Prostate gland (tissue), 2 donors: Measurements from ENCODE around the gene MRPL51. TPM values are rescaled to one million over a fixed set of nuclear protein-coding genes. Genes with fewer than 3 reads are reported as not detected.
"Not testable (repeated sequence)": the region's sequence is repeated elsewhere in the genome, so short reads cannot be mapped to it uniquely, and the experiment has no call there.

Source experiments
- DNase-seq: peaks from one replicate; pipeline ENCODE4 v3.0.0-alpha.2; 2019; ENCODE audit warnings: low spot score
- H3K27ac ChIP-seq, 2 donors: fragments of 200-600 bp; sonication (generic); 2 replicates each; pipeline ENCODE4 v1.5.1; 2017 to 2019
- H3K27me3 ChIP-seq: fragments of 200-600 bp; sonication (generic); replicated peaks from 2 replicates; pipeline ENCODE4 v1.5.1; 2019; ENCODE audit not compliant: insufficient read depth
- H3K36me3 ChIP-seq, 2 donors: fragments of 200-600 bp; sonication (generic); 1 replicate in 1 of 2; 2 replicates in 1 of 2; pipeline versions ENCODE4 v1.5.1 to v1.8.1; 2017 to 2019
- H3K4me1 ChIP-seq: fragments of 200-600 bp; sonication (generic); replicated peaks from 2 replicates; pipeline ENCODE4 v1.5.1; 2019
- H3K4me3 ChIP-seq, 2 donors: fragments of 200-600 bp; sonication (generic); 2 replicates each; pipeline ENCODE4 v1.5.1; 2017 to 2019
- H3K9me3 ChIP-seq: fragments of 200-600 bp; sonication (generic); 2 replicates; pipeline ENCODE4 v1.5.1; 2017
- POLR2A ChIP-seq: fragments of 450-650 bp; IDR thresholded peaks from one replicate; pipeline ENCODE4 v1.6.1; 2016; ENCODE audit warnings: antibody characterized with exemption, mild to moderate bottlenecking
- POLR2AphosphoS5 ChIP-seq: sonication (generic); formaldehyde crosslinking; IDR thresholded peaks from one replicate; pipeline ENCODE4 v1.6.1; 2017; ENCODE audit warnings: antibody characterized with exemption
- WGBS: methylation state at CpG from one replicate; pipeline ENCODE4 v1.1.5; 2018; 5-methylcytosine and 5-hydroxymethylcytosine counted together
- intact Hi-C: fragments of 100-400 bp; cut with DNase I; formaldehyde crosslinking; loops from one replicate; pipeline ENCODE4 v1.14.2; 2022
- total RNA-seq, 2 donors: library from RNA; depleted of rRNA; stranded (reverse); fragments of >200 nt; gene quantifications; one replicate each; pipeline ENCODE4 v1.1.0, GENCODE V29; 2016
- TF ChIP-seq, protein P1 (sequence below), 4 experiments: fragments of 200-600 bp in 2 of 4; fragments of 450-650 bp in 2 of 4; sonication (generic) in 2 of 4; IDR thresholded peaks; 1 replicate in 3 of 4; 2 replicates in 1 of 4; pipeline ENCODE4 v1.5.1; 2016 to 2019; ENCODE audit warnings: antibody characterized with exemption in 4 of 4, mild to moderate bottlenecking in 2 of 4, moderate library complexity in 2 of 4

Gene MRPL51
- total RNA-seq, 2 donors from 2014 or later: 70.3 to 80.2 TPM

- Histone ChIP-seq H3K27me3 (no peaks in the 10 kb centered on the region), H3K4me3 (no peak overlapping the region), H3K4me1 (no peaks in the 10 kb centered on the region), H3K9me3 (no peaks in the 10 kb centered on the region), H3K27ac (no peak overlapping the region), H3K36me3 (peaks cover 10 to 30% of the 10 kb centered on the region in 2 donors)
- no peak for DNase-seq
- TF ChIP-seq POLR2AphosphoS5 (no peak), POLR2A (no peak)
- TF ChIP-seq, protein P1, sequence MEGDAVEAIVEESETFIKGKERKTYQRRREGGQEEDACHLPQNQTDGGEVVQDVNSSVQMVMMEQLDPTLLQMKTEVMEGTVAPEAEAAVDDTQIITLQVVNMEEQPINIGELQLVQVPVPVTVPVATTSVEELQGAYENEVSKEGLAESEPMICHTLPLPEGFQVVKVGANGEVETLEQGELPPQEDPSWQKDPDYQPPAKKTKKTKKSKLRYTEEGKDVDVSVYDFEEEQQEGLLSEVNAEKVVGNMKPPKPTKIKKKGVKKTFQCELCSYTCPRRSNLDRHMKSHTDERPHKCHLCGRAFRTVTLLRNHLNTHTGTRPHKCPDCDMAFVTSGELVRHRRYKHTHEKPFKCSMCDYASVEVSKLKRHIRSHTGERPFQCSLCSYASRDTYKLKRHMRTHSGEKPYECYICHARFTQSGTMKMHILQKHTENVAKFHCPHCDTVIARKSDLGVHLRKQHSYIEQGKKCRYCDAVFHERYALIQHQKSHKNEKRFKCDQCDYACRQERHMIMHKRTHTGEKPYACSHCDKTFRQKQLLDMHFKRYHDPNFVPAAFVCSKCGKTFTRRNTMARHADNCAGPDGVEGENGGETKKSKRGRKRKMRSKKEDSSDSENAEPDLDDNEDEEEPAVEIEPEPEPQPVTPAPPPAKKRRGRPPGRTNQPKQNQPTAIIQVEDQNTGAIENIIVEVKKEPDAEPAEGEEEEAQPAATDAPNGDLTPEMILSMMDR (IDR thresholded peaks at IDR 0.05): no peak
- intact Hi-C loops: no loop called here
- 86% methylated on average over 10 of the region's 10 CpGs for WGBS
These were observed 29.1 kb upstream of the MRPL51 start for GRCh38 chr12:6522193-6522592.

- intact Hi-C loops: no loop called here
These were observed 27.1 kb upstream of the MRPL51 start for GRCh38 chr12:6520186-6520585.

DNA sequence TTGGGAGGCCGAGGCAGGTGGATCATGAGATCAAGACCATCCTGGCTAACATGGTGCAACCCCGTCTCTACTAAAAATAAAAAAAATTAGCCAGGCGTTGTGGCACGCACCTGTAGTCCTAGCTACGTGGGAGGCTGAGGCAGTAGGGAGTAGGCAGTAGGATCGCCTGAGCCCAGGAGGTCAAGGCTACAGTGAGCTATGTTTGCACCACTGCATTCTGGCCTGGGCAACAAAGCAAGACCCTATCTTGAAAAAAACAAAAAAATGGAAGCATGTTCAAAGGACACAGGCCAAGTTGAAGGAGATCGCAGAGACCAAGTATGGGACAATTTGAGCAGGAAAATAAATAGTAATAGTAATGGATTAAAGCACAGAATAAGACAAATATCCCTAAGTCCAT, 15.0 kb upstream of the MRPL51 start:
- no peaks in the 10 kb centered on the region for H3K36me3 ChIP-seq
- no peak overlapping the region for H3K27ac ChIP-seq
- no peak overlapping the region for H3K4me3 ChIP-seq
- DNase-seq: no peak
- intact Hi-C loops: no loop called here
- H3K4me1 ChIP-seq: no peaks in the 10 kb centered on the region
- TF ChIP-seq, protein P1 (IDR thresholded peaks at IDR 0.05): no peak
- no peak for TF ChIP-seq POLR2AphosphoS5
- TF ChIP-seq POLR2A: no peak
- WGBS: 76% methylated on average over 7 of the region's 7 CpGs
- H3K27me3 ChIP-seq: no peaks in the 10 kb centered on the region
- no peaks in the 10 kb centered on the region for H3K9me3 ChIP-seq

More at GRCh38 chr12:6520186-6520585, 27.1 kb upstream of the MRPL51 start:
- Histone ChIP-seq H3K4me1 (no peaks in the 10 kb centered on the region), H3K4me3 (no peak overlapping the region), H3K27ac (no peak overlapping the region), H3K27me3 (no peaks in the 10 kb centered on the region), H3K36me3 (peaks cover 7 to 30% of the 10 kb centered on the region in 2 donors), H3K9me3 (no peaks in the 10 kb centered on the region)
- TF ChIP-seq POLR2AphosphoS5: no peak
- no peak for TF ChIP-seq POLR2A
- TF ChIP-seq, protein P1 (IDR thresholded peaks at IDR 0.05): no peak
- WGBS: 82% methylated on average over 3 of the region's 3 CpGs
- no peak for DNase-seq

DNA sequence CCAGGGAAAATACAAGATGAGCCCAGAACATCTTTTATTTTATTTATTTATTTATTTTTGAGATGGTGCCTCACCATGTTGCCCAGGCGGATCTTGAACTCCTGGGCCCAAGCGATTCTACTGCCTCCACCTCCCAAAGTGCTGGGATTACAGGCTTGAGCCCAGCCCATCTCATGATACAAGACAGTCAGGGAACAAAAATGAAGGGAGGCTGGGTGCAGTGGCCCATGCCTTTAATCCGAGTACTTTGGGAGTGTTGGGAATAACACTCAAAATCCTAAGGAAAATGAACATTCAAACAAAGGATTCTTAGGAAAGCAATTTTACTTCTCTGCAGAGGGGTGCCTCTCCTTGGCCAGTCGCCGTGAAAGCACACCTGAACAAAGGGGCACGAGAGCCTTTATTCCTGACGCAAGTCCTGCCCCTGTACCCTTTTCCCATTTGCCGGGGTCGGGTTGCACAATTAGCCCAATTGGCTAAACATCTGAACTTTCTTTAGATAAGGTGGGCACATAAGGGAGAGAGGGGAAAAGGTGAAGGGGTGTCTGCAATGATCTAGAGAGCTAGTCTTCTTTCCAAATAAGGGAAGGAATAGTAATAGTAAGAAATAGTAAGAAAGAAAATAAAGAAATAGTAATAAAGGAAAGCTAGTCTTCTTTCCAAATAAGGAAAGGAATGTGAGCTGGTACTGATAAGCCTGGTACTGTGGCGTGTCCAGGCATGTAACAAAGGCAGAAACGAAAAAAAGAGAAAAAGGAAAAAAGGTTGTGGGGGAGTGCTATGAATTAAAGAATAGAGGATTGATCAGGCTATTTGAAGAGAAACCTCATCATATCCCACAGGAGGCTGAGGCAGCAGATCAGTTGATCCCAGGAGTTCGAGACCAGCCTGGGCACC, 14.3 kb upstream of the MRPL51 start:
- Histone ChIP-seq H3K4me1 (no peaks in the 10 kb centered on the region), H3K4me3 (no peak overlapping the region), H3K36me3 (no peaks in the 10 kb centered on the region), H3K9me3 (no peaks in the 10 kb centered on the region), H3K27ac (peak overlapping the region in 1 of 2 donors; percentile 23), H3K27me3 (no peaks in the 10 kb centered on the region)
- 58% methylated on average over 12 of the region's 12 CpGs for WGBS
- DNase-seq: no peak
- TF ChIP-seq, protein P1 (IDR thresholded peaks at IDR 0.05): no peak
- no peak for TF ChIP-seq POLR2A
- no peak for TF ChIP-seq POLR2AphosphoS5
- intact Hi-C loops: no loop called here

DNA sequence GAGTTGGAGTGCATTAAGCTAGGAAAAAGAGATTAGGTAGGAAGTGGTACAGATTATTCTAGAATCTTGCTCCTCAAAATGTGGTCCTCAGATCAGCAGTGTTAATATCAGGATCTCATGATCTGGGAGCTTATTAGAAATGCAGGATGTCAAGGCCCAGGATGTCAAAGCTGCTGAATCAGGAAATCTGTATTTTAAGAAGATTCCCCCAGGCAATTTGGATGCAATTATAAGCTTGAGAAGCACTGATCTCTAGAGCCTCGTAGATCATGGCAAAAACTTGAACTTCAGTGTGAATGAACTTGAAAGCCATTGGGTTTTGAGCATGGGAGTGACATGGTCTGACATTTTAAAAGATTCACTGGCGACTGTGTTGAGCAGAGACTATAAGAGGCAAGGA, 7.4 kb upstream of the MRPL51 start:
- 83% methylated on average over 2 of the region's 2 CpGs for WGBS
- H3K27me3 ChIP-seq: no peaks in the 10 kb centered on the region
- no peak for DNase-seq
- no peaks in the 10 kb centered on the region for H3K36me3 ChIP-seq
- no peak overlapping the region for H3K4me3 ChIP-seq
- no peaks in the 10 kb centered on the region for H3K4me1 ChIP-seq
- intact Hi-C loops: no loop called here
- H3K27ac ChIP-seq: no peak overlapping the region
- H3K9me3 ChIP-seq: no peaks in the 10 kb centered on the region
- no peak for TF ChIP-seq POLR2AphosphoS5
- TF ChIP-seq, protein P1 (IDR thresholded peaks at IDR 0.05): no peak

DNA sequence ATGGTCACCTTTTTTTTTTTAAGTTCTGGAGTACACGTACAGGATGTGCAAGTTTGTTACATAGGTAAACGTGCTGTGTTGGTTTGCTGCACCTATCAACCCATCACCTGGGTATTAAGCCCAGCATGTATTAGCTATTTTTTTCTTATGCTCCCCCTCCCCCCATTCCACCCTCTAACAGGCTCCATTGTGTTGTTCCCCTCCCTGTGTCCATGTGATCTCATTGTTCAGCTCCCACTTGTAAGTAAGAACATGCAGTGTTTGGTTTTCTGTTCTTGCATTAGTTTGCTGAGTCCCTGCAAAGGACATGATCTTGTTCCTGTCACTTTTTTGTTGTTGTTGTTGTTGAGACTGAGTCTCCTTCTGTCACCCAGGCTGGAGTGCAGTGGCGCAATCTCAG, 4.2 kb upstream of the MRPL51 start:
- WGBS: 72% methylated on average over 3 of the region's 3 CpGs
- H3K27me3 ChIP-seq, H3K4me1 ChIP-seq, H3K4me3 ChIP-seq, intact Hi-C loops, H3K27ac ChIP-seq, H3K9me3 ChIP-seq, H3K36me3 ChIP-seq, DNase-seq: not testable (repeated sequence)
